IMR-90 (cell line): ENCODE measurements around the gene OR5H14. TPM values are rescaled to one million over a fixed set of nuclear protein-coding genes. Genes with fewer than 3 reads are reported as not detected.
"Not testable (repeated sequence)": the region's sequence is repeated elsewhere in the genome, so short reads cannot be mapped to it uniquely, and the experiment has no call there.

Experiments used
- ATAC-seq: fragments of 200-7000 bp; cut with Tn5 transposase; 2 replicates; pipeline ENCODE4 v1.9.1; 2020; ENCODE audit warnings: low read depth, mild to moderate bottlenecking, moderate library complexity
- BruUV-seq: library from RNA; stranded (reverse); fragments of 400-500 nt; replicated peaks from 2 replicates; lab custom pipeline; 2021; lab: Mats Ljungman, UMichigan
- CTCF ChIA-PET: fragments of 300-600 bp; formaldehyde crosslinking; extraction: SDS; loops from one replicate; lab custom pipeline; 2021; ENCODE audit warnings: antibody characterized with exemption; lab: Yijun Ruan, JAX
- POLR2A ChIA-PET: fragments of 300-600 bp; sonication (Branson Sonifier 250); formaldehyde crosslinking; loops from one replicate; lab custom pipeline; 2022; ENCODE audit warnings: antibody characterized with exemption; ENCODE audit not compliant: unreplicated experiment; lab: Charles Lee
- DNase-seq: peaks from one replicate; pipeline ENCODE4 v3.0.0; 2013
- H2AFZ ChIP-seq: replicated peaks from 2 replicates; pipeline ENCODE3; 2013; ENCODE audit warnings: low read length, mild to moderate bottlenecking; ENCODE audit not compliant: poor library complexity
- H2AK5ac ChIP-seq: 2 replicates; pipeline ENCODE4 v1.6.1; 2013; ENCODE audit warnings: low read depth, low read length, inconsistent platforms
- H2AK9ac ChIP-seq: replicated peaks from 2 replicates; pipeline ENCODE3; 2013; ENCODE audit warnings: mild to moderate bottlenecking, low read depth, low read length, moderate library complexity; ENCODE audit not compliant: poor library complexity
- H2BK120ac ChIP-seq: 2 replicates; pipeline ENCODE4 v1.6.1; 2013; ENCODE audit warnings: low read depth, low read length, inconsistent platforms
- H2BK15ac ChIP-seq: 3 replicates; pipeline ENCODE4 v1.6.1; 2013; ENCODE audit warnings: low read depth, low read length, inconsistent platforms
- H2BK20ac ChIP-seq: 2 replicates; pipeline ENCODE4 v1.6.1; 2013; ENCODE audit warnings: low read depth, mild to moderate bottlenecking, inconsistent platforms, low read length, moderate library complexity
- H2BK5ac ChIP-seq: 2 replicates; pipeline ENCODE4 v1.6.1; 2013; ENCODE audit warnings: mild to moderate bottlenecking, low read depth, low read length, inconsistent platforms; ENCODE audit not compliant: poor library complexity, severe bottlenecking
- H3K14ac ChIP-seq: replicated peaks from 2 replicates; pipeline ENCODE4 v1.6.1; 2013; ENCODE audit warnings: low read depth, low read length, inconsistent platforms
- H3K18ac ChIP-seq: 2 replicates; pipeline ENCODE4 v1.6.1; 2013; ENCODE audit warnings: low read depth, low read length, control low read depth
- H3K23ac ChIP-seq: 2 replicates; pipeline ENCODE4 v1.6.1; 2013; ENCODE audit warnings: low read depth, low read length, inconsistent platforms
- H3K27ac ChIP-seq: 2 replicates; pipeline ENCODE4 v1.5.1; 2013; ENCODE audit warnings: mild to moderate bottlenecking, control low read depth, low read length; ENCODE audit not compliant: insufficient read depth
- H3K27me3 ChIP-seq: 2 replicates; pipeline ENCODE4 v1.6.1; 2013; ENCODE audit warnings: low read length; ENCODE audit not compliant: control insufficient read depth, insufficient read depth
- H3K36me3 ChIP-seq: 2 replicates; pipeline ENCODE4 v1.6.1; 2013; ENCODE audit warnings: low read length, mixed read lengths; ENCODE audit not compliant: control insufficient read depth, insufficient read depth
- H3K4ac ChIP-seq: 2 replicates; pipeline ENCODE4 v1.6.1; 2013; ENCODE audit warnings: low read depth, low read length, inconsistent platforms
- H3K4me1 ChIP-seq: 2 replicates; pipeline ENCODE4 v1.6.1; 2013; ENCODE audit warnings: low read length, mixed read lengths; ENCODE audit not compliant: control insufficient read depth, insufficient read depth
- H3K4me2 ChIP-seq: 2 replicates; pipeline ENCODE4 v1.6.1; 2013; ENCODE audit warnings: low read depth, mild to moderate bottlenecking, control low read depth, low read length, moderate library complexity
- H3K4me3 ChIP-seq: 2 replicates; pipeline ENCODE4 v1.5.1; 2013; ENCODE audit warnings: low read depth, mild to moderate bottlenecking, control low read depth, low read length, moderate library complexity; ENCODE audit not compliant: insufficient read depth
- H3K56ac ChIP-seq: 2 replicates; pipeline ENCODE4 v1.6.1; 2013; ENCODE audit warnings: low read length, inconsistent platforms; ENCODE audit not compliant: insufficient read depth; ENCODE audit errors: extremely low read depth
- H3K79me1 ChIP-seq, 2 experiments: 2 replicates each; pipeline ENCODE4 v1.6.1; 2013; ENCODE audit warnings: low read length in 2 of 2, inconsistent platforms in 1 of 2, low read depth in 1 of 2
- H3K9ac ChIP-seq: 2 replicates; pipeline ENCODE4 v1.6.1; 2013; ENCODE audit warnings: low read depth, low read length, control low read depth
- H3K9me1 ChIP-seq: 2 replicates; pipeline ENCODE4 v1.6.1; 2013; ENCODE audit warnings: low read length, inconsistent platforms; ENCODE audit not compliant: insufficient read depth
- H3K9me3 ChIP-seq: 2 replicates; pipeline ENCODE4 v1.6.1; 2013; ENCODE audit warnings: low read length; ENCODE audit not compliant: control insufficient read depth, insufficient read depth
- H4K20me1 ChIP-seq: 2 replicates; pipeline ENCODE4 v1.6.1; 2013; ENCODE audit warnings: low read length, inconsistent platforms; ENCODE audit not compliant: insufficient read depth
- H4K5ac ChIP-seq: 2 replicates; pipeline ENCODE4 v1.6.1; 2013; ENCODE audit warnings: mild to moderate bottlenecking, low read depth, low read length, control low read depth
- H4K8ac ChIP-seq, 2 experiments: 2 replicates each; pipeline ENCODE4 v1.6.1; 2013; ENCODE audit warnings: low read depth in 2 of 2, low read length in 2 of 2, control low read depth in 1 of 2, inconsistent platforms in 1 of 2
- H4K91ac ChIP-seq: 2 replicates; pipeline ENCODE4 v1.6.1; 2013; ENCODE audit warnings: low read depth, low read length, inconsistent platforms; ENCODE audit not compliant: insufficient read depth
- ELK1 ChIP-seq: fragments of 150-350 bp; IDR thresholded peaks from 2 replicates; pipeline ENCODE4 v1.6.1; 2016; ENCODE audit warnings: low read depth, mild to moderate bottlenecking, low read length, moderate library complexity, borderline replicate concordance
- RFX5 ChIP-seq: IDR thresholded peaks from 2 replicates; pipeline ENCODE4 v1.8.0; 2012; ENCODE audit warnings: low read depth, mild to moderate bottlenecking, low read length, moderate library complexity
- WGBS, 2 experiments: methylation state at CpG; one replicate each; pipeline versions ENCODE4 v1.1.5 to v1.1.7; 2013; ENCODE audit warnings: missing lambda C conversion rate in 2 of 2; ENCODE audit not compliant: insufficient read length in 1 of 2; ENCODE audit errors: extremely low coverage in 2 of 2; 5-methylcytosine and 5-hydroxymethylcytosine counted together
- dilution Hi-C: fragments of 300-500 bp; cut with HindIII; formaldehyde crosslinking; loops from one replicate; pipeline ENCODE4 v1.14.3; 2018; ENCODE audit warnings: low sequenced_read_pairs; ENCODE audit not compliant: unreplicated experiment
- in situ Hi-C: fragments of 300-500 bp; cut with MboI; formaldehyde crosslinking; loops from 3 replicates; pipeline ENCODE4 v1.14.3; 2019; ENCODE audit warnings: low sequenced_read_pairs, inconsistent platforms, mixed read lengths
- intact Hi-C: fragments of 100-400 bp; cut with micrococcal nuclease; formaldehyde crosslinking; loops from 2 replicates; pipeline ENCODE4 v1.10.0; 2022
- polyA plus RNA-seq, 3 experiments: library from polyadenylated mRNA; depleted of rRNA; stranded (reverse); fragments of >200 nt; gene quantifications; 2 replicates each; pipeline ENCODE4 v1.2.3, GENCODE V29; 2012; ENCODE audit warnings: low replicate concordance in 1 of 3
- total RNA-seq: library from RNA; depleted of rRNA; stranded (reverse); fragments of >200 nt; gene quantifications from 2 replicates; pipeline ENCODE4 v1.2.3, GENCODE V29; 2012
- TF ChIP-seq, protein P1 (sequence below): conservative IDR thresholded peaks from 2 replicates; pipeline ENCODE4 v1.5.1; 2012; ENCODE audit warnings: mild to moderate bottlenecking, low read depth, low read length, improper control_type of control experiment

OR5H14 gene
- total and polyA plus RNA-seq, 2 of the 4 experiments (the other 2 are of a cell fraction): not detected

DNA sequence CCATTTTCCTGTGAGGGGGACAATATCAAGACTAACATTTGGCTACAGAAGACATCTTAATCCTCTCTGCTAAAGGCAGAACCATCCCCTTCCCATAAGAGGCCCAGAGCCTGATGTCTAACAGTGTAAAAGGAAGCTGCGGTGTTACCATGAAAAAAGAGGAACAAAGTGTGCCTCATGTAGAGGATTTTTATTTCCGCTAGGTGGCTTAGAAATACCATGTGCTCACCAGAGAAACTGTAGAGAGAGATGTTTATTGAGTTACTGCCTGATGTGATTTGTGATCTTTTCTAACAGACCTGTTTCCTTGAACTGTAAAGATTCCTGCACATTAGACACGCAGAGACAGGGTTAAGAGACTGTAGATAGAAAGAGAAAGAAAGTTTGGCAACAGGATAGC is 41.3 kb downstream of the OR5H14 start:
- H3K9me3 ChIP-seq: no peaks in the 10 kb centered on the region
- intact Hi-C loops: loop anchor here (2.0 kb wide), 1 partner anchor 140 kb away; no protein-coding TSS in a partner anchor
- no peak overlapping the region for H3K9ac ChIP-seq
- H3K27ac ChIP-seq: no peak overlapping the region
- no peak overlapping the region for H2AK9ac ChIP-seq
- H3K4me2 ChIP-seq: no peak overlapping the region
- no peak overlapping the region for H3K23ac ChIP-seq
- no peak overlapping the region for H3K18ac ChIP-seq
- H2AFZ ChIP-seq: no peak overlapping the region
- dilution Hi-C loops: no loop called here
- no peaks in the 10 kb centered on the region for H4K20me1 ChIP-seq
- H3K4ac ChIP-seq: no peak overlapping the region
- ChIA-PET CTCF (interaction anchor here (1.4 kb wide), 1 partner anchor 118 kb away, joined by 4 read pairs; no protein-coding TSS in a partner anchor), POLR2A (no interaction called here)
- H3K9me1 ChIP-seq: no peaks in the 10 kb centered on the region
- H3K4me1 ChIP-seq: no peaks in the 10 kb centered on the region
- TF ChIP-seq RFX5 (no peak), ELK1 (no peak)
- TF ChIP-seq, protein P1, sequence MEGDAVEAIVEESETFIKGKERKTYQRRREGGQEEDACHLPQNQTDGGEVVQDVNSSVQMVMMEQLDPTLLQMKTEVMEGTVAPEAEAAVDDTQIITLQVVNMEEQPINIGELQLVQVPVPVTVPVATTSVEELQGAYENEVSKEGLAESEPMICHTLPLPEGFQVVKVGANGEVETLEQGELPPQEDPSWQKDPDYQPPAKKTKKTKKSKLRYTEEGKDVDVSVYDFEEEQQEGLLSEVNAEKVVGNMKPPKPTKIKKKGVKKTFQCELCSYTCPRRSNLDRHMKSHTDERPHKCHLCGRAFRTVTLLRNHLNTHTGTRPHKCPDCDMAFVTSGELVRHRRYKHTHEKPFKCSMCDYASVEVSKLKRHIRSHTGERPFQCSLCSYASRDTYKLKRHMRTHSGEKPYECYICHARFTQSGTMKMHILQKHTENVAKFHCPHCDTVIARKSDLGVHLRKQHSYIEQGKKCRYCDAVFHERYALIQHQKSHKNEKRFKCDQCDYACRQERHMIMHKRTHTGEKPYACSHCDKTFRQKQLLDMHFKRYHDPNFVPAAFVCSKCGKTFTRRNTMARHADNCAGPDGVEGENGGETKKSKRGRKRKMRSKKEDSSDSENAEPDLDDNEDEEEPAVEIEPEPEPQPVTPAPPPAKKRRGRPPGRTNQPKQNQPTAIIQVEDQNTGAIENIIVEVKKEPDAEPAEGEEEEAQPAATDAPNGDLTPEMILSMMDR: 0 out of 2 replicates have a peak, but pooled peaks have one; percentile 12
- H3K36me3 ChIP-seq: no peaks in the 10 kb centered on the region
- DNase-seq: no peak
- no peak overlapping the region for H2BK15ac ChIP-seq
- no peak overlapping the region for H4K8ac ChIP-seq
- no CpG with 5 or more reads among the region's 3 CpGs for WGBS, 2 experiments
- no TSS peak for BruUV-seq
- H2BK20ac ChIP-seq: no peak overlapping the region
- H3K79me1 ChIP-seq: no peaks in the 10 kb centered on the region
- no peak overlapping the region for H4K5ac ChIP-seq
- no peak overlapping the region for H3K4me3 ChIP-seq
- no peak overlapping the region for H2BK120ac ChIP-seq
- in situ Hi-C loops: no loop called here
- no peak overlapping the region for H2BK5ac ChIP-seq
- no peak overlapping the region for H3K14ac ChIP-seq
- no peak overlapping the region for H3K56ac ChIP-seq
- H2AK5ac ChIP-seq: no peak overlapping the region
- H3K27me3 ChIP-seq: no peaks in the 10 kb centered on the region
- ATAC-seq: no peak
- H4K91ac ChIP-seq: no peak overlapping the region

GRCh38 chr3:98190911-98191310 is 43.6 kb downstream of the OR5H14 start:
- H2BK15ac ChIP-seq, H3K4ac ChIP-seq, H4K20me1 ChIP-seq, H2AK5ac ChIP-seq, H2AFZ ChIP-seq, BruUV-seq, H3K14ac ChIP-seq, H2BK120ac ChIP-seq, H4K8ac ChIP-seq, H3K36me3 ChIP-seq, H3K9ac ChIP-seq, H3K4me2 ChIP-seq, intact Hi-C loops, DNase-seq, dilution Hi-C loops, H2BK20ac ChIP-seq, H3K27me3 ChIP-seq, H3K23ac ChIP-seq, H3K18ac ChIP-seq, H2AK9ac ChIP-seq, POLR2A ChIA-PET, H4K91ac ChIP-seq, H3K79me1 ChIP-seq, H3K56ac ChIP-seq, H4K5ac ChIP-seq, CTCF ChIA-PET, ATAC-seq, H3K27ac ChIP-seq, H3K4me1 ChIP-seq, H3K4me3 ChIP-seq, H3K9me3 ChIP-seq, in situ Hi-C loops, H2BK5ac ChIP-seq, H3K9me1 ChIP-seq: not testable (repeated sequence)
